ENCODE results near the gene SAMD15.
"Not testable (repeated sequence)": the region's sequence is repeated elsewhere in the genome, so short reads cannot be mapped to it uniquely, and the experiment has no call there.

Gene SAMD15

DNA sequence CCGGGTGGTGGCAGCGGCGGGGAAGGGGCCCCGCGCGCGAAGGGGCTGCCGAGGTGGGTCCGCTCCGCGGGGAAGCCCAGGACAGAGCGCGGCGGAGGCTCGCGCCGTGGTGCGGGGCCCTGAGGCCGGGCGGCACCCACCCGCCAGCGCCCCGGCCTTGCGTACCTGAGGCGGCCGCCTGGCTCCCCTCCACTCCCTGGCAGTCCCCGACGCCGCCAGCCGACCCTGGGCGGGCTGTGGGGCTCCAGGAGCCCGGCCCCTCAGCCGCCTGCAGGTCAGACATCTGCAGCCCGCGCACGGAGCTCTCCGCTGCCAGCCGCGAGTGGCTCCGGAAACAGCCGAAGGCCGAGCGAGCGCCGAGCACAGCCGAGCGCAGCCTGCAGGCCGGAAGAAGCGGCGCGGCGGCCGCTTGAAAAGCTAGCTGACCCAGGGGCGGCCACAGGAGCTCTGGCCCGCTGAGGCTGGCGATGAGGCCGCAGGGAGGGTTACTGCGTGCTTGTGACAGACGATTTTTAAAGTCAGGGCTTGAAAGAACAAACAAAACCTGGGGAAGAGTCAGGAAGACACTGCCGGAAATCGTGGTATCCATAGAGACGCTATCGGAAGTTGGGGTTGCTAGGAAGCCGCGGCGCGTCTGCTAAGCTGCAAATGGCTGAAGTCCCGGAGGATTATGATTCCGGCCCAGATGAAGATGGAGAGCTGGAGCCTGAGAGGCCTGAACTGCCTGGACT, at the start of gene SAMD15, which contains the start of gene TMED8:
Gene SAMD15 (plus strand): TSS at position 609 of the 731 bp plus-strand sequence. CDS start 40 bp downstream, at position 649.
Gene TMED8 (minus strand): TSS at position 324 of the 731 bp plus-strand sequence. CDS start 41 bp downstream, at position 283.
- peak; percentile 74 to 88 for DNase-seq

DNA sequence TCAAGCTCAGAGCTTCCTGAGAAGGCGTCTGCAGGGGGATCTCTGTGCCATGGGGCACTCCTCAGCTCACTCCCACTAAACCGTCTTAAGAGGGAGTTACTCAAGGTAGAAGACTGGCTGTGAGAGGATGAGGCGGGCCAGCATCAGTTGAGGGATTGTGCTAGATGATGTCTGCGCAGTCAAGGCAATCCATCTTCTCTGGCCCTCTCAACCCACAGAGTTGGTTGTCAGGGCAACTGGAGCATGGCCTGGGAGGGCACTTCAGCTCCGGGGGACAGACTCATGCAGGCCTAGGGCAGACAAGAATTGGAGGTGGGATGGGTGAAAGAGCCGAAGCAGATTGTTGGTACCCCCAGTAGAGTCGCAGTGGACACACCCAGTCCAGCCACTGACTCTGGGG, 47.3 kb upstream of the SAMD15 start:
- DNase-seq, result no peak

DNA sequence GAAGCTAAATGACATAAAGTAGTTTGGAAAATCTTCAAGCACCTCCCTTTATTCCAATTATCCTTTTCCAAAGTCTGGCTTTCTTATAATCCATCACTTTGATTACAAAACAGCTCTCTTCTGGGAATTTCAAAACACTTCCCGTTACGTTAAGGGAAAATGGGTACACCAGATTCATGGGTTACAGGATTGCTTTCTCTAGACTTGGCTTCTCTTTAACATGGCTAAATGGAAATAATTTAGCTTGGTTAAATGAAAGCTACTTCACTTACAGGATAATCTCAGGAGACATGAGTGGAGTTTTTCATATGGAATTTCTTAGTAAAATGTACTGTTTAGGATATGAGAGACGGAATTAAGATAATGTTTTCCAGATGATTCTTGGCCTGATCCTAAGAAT, 41.6 kb upstream of the SAMD15 start:
- DNase-seq, result no peak

DNA sequence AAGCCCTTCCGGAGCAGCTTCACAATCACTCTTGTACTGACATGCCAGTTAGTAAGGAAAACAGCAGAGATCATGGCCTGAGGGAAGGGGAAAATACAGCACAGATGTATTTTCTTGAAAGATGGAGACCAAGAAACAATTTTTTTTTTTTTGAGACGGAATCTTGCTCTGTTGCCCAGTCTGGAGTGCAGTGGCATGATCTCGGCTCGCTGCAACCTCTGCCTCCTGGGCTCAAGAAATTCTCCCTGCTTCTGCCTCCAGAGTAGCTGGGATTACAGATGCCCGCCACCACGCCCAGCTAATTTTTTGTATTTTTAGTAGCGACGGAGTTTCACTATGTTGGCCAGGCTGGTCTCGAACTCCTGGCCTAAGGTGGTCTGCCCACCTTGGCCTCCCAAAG, 39.9 kb upstream of the SAMD15 start:
- not testable (repeated sequence) for DNase-seq

DNA sequence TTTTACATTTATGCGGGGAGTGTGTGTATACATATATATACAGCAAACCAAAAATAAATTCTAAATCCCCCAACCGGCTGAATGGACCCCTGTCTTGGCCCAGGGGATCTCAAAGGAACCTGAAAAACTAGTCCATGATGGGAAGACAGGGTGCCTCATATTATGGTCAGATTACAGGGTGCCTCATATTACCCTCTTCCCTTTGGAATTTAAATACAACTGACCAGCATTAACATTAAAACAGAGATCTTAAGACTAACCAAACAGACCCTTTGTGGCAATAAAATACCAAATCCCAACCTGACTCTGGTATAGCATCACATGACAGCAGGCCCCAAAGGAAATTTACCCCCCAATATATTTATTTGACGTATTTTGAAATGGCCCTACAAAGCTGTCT, 39.3 kb upstream of the SAMD15 start:
- no peak for DNase-seq

DNA sequence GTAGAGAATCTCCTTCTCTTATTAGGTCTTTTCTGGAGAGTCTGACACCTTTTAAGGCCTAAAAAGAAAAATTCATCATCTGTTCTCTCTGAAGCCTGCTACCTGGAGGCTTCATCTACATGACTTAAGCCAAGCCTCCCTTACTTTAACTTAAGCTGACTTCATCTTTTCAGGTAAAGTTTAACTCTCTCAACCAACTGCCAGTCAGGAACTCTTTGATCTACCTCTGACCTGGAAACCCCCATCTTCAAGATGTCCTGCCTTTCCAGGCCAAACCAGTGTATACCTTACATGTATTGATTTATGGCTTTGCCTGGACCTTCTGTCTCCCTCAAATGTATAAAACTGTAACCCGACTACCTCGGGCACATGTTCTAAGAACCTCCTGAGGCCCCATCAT, 38.9 kb upstream of the SAMD15 start:
- no peak for DNase-seq

DNA sequence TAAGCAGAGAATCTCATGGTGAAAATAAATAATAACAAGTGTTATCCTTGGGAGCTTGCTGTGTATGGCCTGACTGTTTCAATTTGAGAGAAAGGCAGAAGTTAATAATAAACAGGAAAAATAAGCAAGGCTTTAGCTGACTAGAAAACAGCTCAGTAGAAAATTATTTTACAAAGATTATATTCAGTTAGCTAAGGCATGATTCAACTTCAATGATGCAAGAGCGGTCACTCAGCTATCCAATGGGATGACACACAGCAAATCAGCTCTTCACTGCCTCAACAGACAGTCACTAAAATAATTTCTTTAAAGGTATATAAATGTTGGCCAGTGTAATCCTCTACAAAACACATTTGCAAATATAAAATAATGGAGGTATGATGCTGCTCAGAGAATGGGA, 37.8 kb upstream of the SAMD15 start:
- no peak for DNase-seq

DNA sequence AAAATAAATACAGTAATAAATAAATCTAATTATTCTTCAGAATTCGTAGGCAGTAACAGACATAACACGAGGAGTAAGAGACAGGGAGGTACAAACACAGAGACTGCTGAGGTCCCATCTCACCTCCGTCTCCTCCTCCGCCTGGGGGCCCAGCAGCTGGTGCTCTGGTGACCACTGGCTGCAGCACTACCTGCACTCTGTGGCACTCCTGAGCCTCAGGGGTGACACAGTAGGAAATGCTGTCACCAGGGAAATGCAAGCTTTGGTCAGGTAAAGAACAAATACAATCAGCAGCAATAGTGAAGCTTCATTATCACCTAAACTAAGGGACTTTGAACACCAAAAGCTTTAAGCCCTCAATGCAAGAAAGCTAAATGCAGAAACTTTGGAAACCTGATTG, 36.8 kb upstream of the SAMD15 start:
- no peak for DNase-seq

DNA sequence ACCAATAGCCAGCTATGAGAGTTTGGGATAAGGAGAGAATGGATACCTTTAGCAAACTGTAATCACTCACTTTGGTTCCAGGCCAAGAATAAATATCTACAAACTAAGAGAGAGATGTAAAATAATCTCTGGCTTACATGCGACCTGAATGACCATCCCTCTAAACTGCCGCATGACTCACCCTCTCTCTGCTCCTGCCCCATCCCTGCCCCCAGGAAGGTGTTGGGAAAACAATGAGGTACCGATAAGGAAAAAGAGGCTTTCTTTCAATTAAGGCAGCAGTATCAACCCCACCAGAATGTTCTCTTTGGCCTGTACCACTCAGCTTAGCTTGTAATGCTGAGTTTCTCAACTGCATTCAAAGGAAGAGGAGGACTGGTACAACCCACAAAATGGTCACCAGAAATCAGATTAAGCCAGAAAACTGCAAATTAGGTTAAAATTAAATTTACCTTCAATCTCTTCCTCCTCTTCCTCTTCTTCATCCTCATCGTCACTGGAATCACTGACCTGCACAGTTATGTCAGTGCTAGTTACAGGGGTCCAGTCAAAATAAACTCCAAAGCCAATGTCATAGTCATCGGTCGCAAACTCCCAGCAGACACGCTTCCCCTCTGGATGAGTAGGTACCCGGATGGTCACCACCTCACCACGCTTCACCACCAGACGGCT, 34.3 kb upstream of the SAMD15 start:
- DNase-seq, result no peak

DNA sequence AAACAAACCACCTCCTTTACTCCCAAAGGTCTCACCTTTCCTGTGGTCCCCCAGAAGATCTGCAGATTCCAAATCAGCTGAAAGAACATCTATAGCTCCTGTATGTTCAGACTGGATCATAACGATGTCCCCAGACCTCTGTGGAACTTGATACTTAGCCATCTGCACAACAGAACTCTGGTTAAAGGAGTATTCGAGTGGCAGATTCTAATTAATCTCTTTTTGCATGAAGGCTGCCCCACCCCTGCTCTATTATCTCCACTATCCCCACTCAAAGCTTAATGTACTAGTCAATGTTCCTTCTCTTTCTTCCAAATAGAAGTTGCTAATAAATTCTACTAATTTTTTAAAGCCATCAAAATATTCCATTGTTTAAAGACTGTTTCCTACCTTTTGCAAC, 33.5 kb upstream of the SAMD15 start:
- no peak for DNase-seq

DNA sequence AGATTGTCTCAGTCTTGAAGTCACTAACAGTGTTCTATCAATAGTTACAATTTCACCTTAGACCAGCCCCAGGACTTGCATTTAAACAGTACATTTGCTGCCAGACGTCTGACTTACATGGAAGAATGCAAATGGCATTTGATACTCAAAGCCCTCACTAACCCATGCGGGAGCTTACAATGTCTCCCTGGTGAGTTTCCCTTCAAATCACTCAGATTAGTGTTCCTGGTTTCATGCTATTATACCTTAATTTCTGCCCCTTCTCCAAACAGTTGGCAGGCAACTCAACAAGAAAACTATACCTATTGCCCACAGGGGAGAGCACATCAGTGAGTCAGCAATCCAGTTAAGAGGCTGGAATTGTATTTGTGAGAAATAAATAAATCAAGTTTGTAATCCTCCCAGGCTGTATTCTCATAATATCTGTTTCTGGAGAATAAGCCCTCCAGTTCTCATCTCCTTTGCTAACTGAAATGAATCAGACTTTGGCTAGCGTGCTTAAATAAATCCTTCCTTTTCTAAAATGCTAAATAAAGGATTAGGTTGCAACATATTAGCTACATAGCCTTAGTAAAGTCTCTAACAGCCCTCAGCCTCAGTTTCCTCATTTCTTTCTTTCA, 32.7 kb upstream of the SAMD15 start:
- no peak for DNase-seq

DNA sequence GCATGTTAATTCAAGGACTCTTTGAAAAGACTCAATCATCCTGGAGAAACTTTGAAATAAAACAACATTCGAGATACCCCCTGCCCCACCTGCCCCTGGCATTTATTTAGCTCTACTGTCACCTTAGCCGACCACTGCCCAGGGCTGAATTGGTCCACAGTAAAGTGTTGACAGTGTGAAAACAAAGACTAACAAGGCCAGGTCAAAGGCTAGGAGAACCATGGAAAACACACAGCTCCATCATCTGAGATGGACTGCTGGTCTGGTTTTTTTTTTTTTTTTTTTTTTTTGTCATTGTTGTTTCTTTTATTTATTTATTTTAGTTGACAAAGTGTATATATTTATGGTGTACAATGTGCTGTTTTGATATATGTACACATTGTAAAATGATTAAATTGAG, 30.7 kb upstream of the SAMD15 start:
- no peak for DNase-seq

DNA sequence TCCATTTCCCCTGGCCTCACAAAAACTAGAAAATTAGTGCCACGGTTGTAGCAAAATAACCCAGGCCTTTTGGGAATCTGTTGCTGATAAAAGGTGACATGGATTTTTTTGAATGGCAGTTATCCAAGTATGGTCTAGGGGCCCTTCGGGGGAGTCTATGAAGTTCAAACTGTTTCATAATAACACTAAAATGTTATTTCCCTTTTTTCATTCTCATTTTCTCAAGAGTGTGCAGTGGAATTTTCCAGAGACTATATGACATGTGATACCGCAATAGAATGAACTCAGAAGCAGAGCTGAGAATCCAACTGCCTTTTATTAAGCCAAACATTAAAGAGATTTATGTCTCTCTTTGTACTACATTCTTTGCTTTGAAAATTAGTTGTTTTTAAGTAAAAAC, 29.4 kb upstream of the SAMD15 start:
- no peak for DNase-seq

DNA sequence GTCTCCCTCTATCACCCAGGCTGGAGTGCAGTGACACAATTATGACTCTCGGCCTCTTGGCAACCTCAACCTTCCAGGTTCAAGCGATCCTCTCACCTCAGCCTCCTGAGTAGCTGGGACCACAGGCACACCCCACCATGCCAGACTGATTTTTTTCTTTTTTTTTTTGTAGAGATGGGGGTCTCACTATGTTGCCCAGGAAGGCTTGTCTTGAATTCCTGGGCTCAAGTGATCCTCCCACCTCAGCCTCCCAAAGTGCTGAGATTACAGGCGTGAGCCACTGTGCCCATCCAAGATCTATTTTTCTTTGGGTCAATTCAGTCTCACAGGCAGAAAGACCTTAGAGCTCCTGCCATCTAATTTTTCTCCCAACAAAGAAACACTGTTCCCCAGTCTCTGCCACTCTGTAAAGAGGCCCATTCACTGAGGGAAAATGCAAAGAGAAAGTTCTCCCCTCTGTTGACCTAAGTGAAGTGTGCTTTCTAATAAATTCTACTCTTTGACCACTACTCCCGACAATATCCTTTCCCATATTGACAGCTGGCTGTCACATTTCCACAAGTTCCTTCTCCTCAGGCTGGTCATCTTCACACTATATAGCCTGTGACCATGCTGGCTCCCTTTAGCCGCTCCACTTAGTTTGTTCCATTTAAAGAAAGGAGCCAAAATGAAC, 23.6 kb upstream of the SAMD15 start:
- no peak for DNase-seq

DNA sequence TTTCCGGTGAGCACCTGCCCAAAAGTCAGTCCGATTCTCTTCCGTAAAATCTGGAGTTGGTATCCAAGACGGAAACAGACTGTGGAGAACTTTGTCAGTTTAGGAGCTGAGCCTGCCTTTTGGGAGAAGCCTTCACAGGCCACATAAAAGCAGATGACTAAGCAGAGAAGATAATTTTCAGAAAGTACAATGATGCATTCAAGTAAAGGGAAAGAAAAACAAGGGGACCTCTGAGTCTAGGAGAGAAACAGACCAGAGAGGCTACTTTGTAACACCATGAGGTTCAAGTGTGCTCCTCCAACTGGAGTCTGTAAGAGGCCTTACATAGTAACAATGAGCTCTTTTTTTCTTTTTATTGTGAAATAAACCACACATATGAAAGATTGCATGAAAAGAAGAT, 21.4 kb upstream of the SAMD15 start:
- DNase-seq, result no peak

DNA sequence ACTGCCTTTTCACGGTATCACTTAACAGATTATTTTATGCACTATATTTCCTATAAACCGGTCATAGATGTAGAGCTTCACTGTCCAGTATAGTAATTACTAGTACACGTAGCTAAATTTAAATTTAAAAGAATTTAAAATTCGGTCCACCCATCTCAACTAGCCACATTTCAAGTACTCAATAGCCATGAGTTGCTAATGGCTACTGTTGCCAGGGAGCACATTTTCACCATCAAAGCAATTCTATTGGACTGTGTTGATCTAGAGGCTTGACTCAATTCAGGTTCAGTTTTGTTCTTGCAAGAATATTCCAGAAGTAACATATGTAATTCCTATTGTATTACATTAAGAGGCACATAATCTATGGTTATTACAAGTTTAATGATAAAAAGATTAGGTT, 20.3 kb upstream of the SAMD15 start:
- no peak for DNase-seq

DNA sequence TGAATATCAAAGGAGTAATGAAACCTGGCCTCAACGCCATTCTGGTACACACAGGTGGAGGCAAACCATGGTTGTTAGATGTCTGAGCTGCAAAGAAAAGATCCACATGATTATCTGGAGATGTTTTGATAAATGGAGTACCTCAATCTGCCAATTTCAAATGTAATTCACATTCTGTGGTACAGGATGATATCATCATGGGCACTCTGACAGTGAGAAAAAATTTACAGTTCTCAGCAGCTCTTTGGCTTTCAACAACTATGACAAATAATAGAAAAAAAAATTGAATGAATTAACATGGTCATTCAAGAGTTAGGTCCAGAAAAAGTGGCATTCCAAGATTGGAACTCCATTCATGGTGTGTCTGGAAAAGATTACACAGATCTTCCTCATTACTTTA, 17.6 kb upstream of the SAMD15 start:
- no peak for DNase-seq

DNA sequence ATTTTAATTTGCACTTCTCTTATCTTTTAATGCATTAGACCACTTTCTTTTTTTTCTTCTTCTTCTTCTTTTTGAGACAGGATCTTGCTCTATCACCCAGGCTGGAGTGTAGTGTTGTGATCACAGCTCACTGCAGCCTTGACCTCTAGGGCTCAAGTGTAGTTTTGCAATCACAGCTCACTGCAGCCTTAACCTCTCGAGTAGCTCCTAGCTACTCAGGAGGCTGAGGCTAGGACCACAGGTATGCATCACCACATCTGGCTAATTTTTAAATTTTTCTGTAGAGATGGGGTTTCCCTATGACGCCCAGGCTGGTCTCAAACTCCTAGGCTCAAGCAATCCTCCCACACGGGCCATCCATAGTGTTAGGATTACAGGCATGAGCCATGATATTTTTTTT, 13.0 kb upstream of the SAMD15 start:
- no peak for DNase-seq

DNA sequence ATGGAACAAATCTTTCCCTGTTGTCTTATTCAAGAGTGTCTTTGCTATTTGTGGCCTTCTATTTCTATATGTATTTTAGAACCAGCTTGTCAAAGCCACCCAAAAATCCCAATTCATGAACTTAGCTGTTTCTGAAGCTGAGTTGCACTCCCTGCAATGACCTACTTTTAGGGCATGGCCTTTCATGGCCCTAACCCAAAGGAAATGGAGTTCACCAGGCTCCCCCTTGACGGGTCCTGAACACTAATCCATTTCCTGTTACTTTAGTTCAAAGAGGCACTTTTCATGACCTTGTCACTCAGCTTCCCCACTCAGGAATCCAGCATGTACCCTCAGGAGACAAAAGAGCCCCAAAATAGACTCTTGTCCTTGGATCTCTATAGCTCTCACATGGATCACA, 7.9 kb upstream of the SAMD15 start:
- DNase-seq, result no peak

DNA sequence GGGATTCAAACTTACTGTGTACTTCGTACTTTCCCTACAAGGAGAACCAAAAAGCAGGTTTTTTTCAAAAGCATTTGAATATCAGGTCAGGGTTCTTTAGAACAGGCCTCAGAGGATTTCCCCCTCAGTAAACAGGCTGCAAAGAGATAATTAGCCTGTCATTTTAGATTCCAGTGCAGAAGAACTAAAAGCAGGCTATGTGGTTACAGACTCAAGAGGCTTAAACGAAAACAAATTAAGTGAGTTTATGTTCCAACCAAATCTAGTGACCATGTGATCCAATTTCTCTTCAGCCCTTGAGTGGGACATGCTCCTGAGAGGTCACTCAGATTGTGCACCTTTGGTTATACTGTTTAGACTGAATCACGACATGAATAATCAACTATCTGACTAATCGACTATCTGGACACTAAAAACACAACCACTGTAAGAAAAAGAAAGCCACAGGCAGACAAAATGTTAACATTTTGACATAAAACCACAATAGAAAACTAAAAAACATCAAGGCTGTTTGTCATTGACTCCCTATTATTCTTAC, 4.8 kb upstream of the SAMD15 start:
- DNase-seq, result no peak

DNA sequence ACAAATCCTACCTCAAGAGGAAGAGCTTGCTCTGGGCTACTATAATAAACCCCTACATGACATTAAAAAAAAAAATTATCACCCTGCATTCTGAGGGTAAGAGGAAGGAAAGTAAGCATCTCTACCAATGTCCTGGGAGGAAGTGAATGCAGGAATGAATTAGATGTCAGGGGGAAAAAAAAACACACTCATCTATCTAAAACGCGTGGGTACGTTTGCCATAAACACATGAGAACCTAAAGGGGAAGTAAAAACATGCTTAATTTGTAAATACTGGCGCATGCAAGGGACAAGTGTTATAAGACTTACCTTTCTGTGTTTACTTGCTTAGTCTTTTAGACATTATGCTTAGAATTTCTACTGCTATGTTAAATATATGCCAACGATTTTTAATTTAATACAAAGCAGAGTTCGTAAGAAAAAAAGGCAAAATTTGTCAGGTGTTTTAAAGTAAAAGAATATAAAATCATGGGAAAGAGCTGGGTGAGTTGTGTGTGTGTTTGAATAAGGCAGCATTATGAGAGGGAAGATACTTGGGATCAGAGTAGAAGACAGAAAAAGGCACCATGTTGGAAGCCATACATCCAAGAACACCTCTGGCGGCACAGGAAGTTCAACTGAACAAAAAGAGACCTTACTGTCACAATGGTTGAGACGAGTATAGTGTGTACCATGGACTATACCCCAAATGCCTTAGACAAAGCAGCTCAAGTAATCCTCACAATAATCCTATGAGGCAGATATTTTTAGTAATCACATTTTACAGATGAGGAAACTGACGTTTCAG, 1.8 kb upstream of the SAMD15 start:
- peak in 1 of 2 experiments; percentile 8 for DNase-seq

DNA sequence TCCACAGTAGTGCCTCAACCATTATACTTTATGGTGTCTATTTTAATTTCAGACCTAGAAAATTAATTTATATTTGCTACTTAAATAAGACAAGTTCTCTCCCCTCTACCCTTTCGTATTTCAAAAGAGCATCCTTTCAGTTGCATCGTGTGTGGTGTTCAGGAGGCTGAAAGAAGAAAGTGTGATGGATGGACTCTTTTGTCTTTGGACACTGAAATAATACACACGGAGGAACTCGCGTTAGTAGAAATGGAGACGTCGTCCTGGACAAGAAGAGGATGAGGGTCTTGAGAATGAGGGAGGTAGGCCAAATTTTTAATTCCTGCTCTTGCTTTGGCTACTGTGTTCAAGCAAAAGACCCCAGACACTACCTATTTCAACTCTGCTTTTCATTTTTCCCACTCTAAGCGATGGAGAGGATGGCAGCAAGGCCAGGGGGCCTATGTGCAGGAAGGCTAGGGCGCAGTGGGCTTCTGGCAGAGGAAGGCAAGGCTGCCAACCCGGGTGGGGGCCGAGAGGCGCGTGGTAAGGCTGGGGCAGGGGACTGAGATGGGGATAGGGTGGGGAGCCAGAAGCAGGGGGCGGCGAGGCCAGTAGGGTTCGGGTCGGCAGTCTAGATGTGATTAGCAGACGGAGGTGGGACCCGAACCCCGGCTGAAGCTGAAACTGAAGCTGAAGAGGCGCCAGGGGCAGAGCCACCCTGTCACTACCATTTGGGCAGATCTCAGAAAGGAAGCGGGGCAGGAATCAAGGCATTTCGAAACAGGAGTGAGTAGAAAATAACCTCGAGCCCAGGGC, 1.0 kb upstream of the SAMD15 start:
- DNase-seq, result peak in 1 of 2 experiments; percentile 39
